Measurements from ENCODE around the gene TMX1.

The TMX1 gene

GRCh38 chr14:51294951-51295525 lies 55.0 kb downstream of the TMX1 start:
- no peak for DNase-seq

- no peak for DNase-seq
Observed at GRCh38 chr14:51295646-51296263, 55.7 kb downstream of the TMX1 start.

GRCh38 chr14:51297066-51297465 lies 57.0 kb downstream of the TMX1 start:
- no peak for DNase-seq

- no peak for DNase-seq
Observed at GRCh38 chr14:51298895-51299294, 58.8 kb downstream of the TMX1 start.

- no peak for DNase-seq
Observed at GRCh38 chr14:51302295-51303030, 62.4 kb downstream of the TMX1 start.

GRCh38 chr14:51304438-51304837 lies 64.4 kb downstream of the TMX1 start:
- no peak for DNase-seq

GRCh38 chr14:51304941-51305340 lies 64.9 kb downstream of the TMX1 start:
- no peak for DNase-seq

- no peak for DNase-seq
Observed at GRCh38 chr14:51305751-51306150, 65.7 kb downstream of the TMX1 start.
